ENCODE measurements around the gene TAS1R3. TPM values are rescaled to one million over a fixed set of nuclear protein-coding genes. Genes with fewer than 3 reads are reported as not detected.

Gene TAS1R3
- total RNA-seq, 1 donor = under 0.01 TPM

DNA sequence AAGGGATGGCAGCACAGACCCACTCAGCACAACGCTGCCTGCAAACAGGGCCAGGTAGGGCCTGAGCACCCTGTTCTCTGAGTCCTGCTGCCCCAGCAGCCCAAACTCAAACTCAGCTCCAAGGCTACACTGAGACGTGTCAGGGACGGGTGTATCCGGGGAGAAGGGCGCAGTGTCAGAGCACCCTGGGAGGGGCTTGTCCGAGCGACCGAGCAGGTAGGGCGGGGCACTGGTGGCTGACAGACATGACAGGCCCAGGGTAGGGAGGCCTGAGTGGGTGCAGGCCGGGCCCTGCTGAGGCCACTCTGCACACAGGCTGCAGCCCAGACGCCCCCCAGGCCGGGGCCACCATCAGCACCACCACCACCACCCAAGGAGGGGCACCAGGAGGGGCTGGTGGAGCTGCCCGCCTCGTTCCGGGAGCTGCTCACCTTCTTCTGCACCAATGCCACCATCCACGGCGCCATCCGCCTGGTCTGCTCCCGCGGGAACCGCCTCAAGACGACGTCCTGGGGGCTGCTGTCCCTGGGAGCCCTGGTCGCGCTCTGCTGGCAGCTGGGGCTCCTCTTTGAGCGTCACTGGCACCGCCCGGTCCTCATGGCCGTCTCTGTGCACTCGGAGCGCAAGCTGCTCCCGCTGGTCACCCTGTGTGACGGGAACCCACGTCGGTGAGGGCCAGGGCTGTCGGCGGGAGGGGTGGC lies 45.3 kb upstream of the TAS1R3 start:
- TF ChIP-seq, protein P1, sequence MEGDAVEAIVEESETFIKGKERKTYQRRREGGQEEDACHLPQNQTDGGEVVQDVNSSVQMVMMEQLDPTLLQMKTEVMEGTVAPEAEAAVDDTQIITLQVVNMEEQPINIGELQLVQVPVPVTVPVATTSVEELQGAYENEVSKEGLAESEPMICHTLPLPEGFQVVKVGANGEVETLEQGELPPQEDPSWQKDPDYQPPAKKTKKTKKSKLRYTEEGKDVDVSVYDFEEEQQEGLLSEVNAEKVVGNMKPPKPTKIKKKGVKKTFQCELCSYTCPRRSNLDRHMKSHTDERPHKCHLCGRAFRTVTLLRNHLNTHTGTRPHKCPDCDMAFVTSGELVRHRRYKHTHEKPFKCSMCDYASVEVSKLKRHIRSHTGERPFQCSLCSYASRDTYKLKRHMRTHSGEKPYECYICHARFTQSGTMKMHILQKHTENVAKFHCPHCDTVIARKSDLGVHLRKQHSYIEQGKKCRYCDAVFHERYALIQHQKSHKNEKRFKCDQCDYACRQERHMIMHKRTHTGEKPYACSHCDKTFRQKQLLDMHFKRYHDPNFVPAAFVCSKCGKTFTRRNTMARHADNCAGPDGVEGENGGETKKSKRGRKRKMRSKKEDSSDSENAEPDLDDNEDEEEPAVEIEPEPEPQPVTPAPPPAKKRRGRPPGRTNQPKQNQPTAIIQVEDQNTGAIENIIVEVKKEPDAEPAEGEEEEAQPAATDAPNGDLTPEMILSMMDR (IDR thresholded peaks at IDR 0.05; ENCODE audit: insufficient read depth, low read depth, low read length) = no peak
- no peak for DNase-seq (ENCODE audit: low read depth)
- no peak overlapping the region for H3K4me3 ChIP-seq (ENCODE audit: low read depth, low read length)

DNA sequence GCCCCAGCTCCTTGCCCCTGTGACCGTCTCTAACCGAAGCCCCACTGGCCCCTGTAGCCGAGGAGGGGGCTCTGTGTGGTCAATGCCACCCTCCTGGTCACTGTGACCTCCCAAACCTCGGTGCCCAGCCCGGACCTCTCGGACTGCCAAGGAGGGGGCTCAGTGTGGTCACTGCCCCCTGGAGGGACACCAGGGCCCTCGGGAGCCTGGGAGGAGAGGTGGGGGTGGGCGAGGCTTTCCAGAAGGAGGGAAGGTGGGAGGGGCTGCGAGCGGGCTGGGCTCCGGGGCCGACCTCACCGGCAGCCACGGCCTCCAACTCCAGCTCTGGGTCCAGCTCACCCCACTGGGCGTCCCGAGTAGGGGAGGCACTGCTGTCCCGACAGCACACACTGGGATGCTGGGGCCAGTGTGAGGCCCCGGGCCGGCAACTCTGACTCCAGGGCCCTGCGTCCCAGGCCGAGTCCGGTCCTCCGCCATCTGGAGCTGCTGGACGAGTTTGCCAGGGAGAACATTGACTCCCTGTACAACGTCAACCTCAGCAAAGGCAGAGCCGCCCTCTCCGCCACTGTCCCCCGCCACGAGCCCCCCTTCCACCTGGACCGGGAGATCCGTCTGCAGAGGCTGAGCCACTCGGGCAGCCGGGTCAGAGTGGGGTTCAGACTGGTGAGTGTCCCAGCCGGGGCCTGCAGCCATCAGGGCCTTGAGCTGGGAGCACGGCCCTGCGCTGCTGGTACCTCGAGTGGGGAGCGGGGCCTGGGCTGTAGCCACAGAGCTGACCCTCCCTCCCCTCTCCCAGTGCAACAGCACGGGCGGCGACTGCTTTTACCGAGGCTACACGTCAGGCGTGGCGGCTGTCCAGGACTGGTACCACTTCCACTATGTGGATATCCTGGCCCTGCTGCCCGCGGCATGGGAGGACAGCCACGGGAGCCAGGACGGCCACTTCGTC lies 44.5 kb upstream of the TAS1R3 start:
- H3K4me3 ChIP-seq (ENCODE audit: low read depth, low read length) = no peak overlapping the region
- DNase-seq (ENCODE audit: low read depth) = no peak
- TF ChIP-seq, protein P1 (IDR thresholded peaks at IDR 0.05; ENCODE audit: insufficient read depth, low read depth, low read length) = no peak

DNA sequence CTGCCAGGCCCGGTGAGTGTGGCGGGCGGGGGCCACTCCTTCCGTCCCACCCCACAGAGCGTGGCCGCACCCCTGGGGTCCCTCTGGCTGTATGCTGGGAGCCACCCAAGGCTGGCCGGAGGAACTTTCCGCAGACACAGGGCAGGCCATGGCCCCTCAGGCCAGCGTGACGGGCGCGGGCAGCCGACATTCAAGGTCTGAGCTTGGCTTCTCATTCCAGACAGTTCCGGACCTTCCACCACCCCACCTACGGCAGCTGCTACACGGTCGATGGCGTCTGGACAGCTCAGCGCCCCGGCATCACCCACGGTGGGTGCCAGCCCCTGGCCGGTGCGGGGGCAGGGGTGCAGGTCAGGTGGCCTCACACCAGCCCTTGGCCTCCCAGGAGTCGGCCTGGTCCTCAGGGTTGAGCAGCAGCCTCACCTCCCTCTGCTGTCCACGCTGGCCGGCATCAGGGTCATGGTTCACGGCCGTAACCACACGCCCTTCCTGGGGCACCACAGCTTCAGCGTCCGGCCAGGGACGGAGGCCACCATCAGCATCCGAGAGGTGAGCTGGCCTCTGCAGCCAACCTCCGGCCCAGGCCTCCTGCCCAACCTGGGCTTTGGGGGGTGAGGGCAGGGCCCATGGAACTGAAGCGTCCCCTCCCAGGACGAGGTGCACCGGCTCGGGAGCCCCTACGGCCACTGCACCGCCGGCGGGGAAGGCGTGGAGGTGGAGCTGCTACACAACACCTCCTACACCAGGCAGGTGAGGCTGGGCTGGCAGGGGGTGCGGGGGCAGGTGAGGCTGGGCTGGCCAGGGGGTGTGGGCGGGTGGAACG lies 43.6 kb upstream of the TAS1R3 start:
- no peak for DNase-seq (ENCODE audit: low read depth)
- TF ChIP-seq, protein P1 (IDR thresholded peaks at IDR 0.05; ENCODE audit: insufficient read depth, low read depth, low read length) = no peak
- no peak overlapping the region for H3K4me3 ChIP-seq (ENCODE audit: low read depth, low read length)

DNA sequence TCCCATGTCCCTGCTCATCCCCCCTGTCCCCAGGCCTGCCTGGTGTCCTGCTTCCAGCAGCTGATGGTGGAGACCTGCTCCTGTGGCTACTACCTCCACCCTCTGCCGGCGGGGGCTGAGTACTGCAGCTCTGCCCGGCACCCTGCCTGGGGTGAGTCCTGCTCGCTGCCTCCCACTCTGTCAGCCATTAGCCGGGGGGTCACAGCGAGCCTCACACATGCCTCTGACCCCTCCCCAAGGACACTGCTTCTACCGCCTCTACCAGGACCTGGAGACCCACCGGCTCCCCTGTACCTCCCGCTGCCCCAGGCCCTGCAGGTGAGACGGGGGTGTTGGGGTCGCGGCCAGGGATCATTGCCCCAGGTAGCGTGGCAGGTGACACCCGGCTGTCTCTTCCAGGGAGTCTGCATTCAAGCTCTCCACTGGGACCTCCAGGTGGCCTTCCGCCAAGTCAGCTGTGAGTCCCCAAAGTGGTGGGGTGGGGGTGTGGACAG lies 40.8 kb upstream of the TAS1R3 start:
- TF ChIP-seq, protein P1 (IDR thresholded peaks at IDR 0.05; ENCODE audit: insufficient read depth, low read depth, low read length) = peak; percentile 57
- DNase-seq (ENCODE audit: low read depth) = no peak

DNA sequence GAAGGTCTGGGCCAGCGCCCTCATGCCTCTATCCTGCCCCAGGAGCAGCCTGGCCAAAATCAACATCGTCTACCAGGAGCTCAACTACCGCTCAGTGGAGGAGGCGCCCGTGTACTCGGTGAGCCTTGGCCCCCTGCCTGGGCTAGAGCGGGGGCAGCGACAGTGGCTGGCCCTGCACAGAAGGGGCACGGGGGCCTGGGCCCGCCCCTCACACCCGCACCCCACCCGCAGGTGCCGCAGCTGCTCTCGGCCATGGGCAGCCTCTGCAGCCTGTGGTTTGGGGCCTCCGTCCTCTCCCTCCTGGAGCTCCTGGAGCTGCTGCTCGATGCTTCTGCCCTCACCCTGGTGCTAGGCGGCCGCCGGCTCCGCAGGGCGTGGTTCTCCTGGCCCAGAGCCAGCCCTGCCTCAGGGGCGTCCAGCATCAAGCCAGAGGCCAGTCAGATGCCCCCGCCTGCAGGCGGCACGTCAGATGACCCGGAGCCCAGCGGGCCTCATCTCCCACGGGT lies 40.0 kb upstream of the TAS1R3 start:
- TF ChIP-seq, protein P1 (IDR thresholded peaks at IDR 0.05; ENCODE audit: insufficient read depth, low read depth, low read length) = no peak
- H3K4me3 ChIP-seq (ENCODE audit: low read depth, low read length) = no peak overlapping the region

More for the DNA sequence above, 40.8 kb upstream of the TAS1R3 start:
- H3K4me3 ChIP-seq (ENCODE audit: low read depth, low read length) = no peak overlapping the region

More for the DNA sequence above, 40.0 kb upstream of the TAS1R3 start:
- DNase-seq (ENCODE audit: low read depth) = no peak

Data from fibroblast of villous mesenchyme (primary cell).